Psoas muscle (tissue), 8 donors: Measurements from ENCODE around the gene PRDM10. TPM values are rescaled to one million over a fixed set of nuclear protein-coding genes. Genes with fewer than 3 reads are reported as not detected.

Experiments used
- ATAC-seq, 4 donors: fragments of 200-7000 bp; cut with Tn5 transposase; one replicate each; pipeline ENCODE4 v1.9.1; 2020; ENCODE audit warnings: moderate library complexity in 3 of 4, mild to moderate bottlenecking in 2 of 4
- DNase-seq, 2 donors: peaks; one replicate each; pipeline ENCODE4 v3.0.0-alpha.2; 2020
- H3K27ac ChIP-seq: fragments of 200-600 bp; one replicate; pipeline ENCODE4 v1.8.0; 2022
- H3K27me3 ChIP-seq, 3 donors: fragments of 200-600 bp in 1 of 3; one replicate each; pipeline versions ENCODE4 v1.6.1 to v1.8.0; 2013 to 2022; ENCODE audit warnings: low read length in 2 of 3, mild to moderate bottlenecking in 2 of 3, moderate library complexity in 1 of 3; ENCODE audit not compliant: insufficient read depth in 3 of 3
- H3K36me3 ChIP-seq, 2 donors: fragments of 200-600 bp in 1 of 2; one replicate each; pipeline versions ENCODE4 v1.6.1 to v1.8.0; 2013 to 2022; ENCODE audit warnings: low read depth in 1 of 2, mild to moderate bottlenecking in 1 of 2, moderate library complexity in 1 of 2; ENCODE audit not compliant: insufficient read depth in 1 of 2
- H3K4me1 ChIP-seq: fragments of 200-600 bp; one replicate; pipeline ENCODE4 v1.8.0; 2022
- H3K4me3 ChIP-seq: fragments of 200-600 bp; one replicate; pipeline ENCODE4 v1.8.0; 2022; ENCODE audit warnings: mild to moderate bottlenecking
- H3K9me3 ChIP-seq: fragments of 200-600 bp; one replicate; pipeline ENCODE4 v1.8.0; 2022
- WGBS, 3 donors: extraction: QIAGEN DNeasy Blood & Tissue Kit; methylation state at CpG; one replicate each; pipeline versions ENCODE4 v1.1.6 to v1.1.7; 2013; 5-methylcytosine and 5-hydroxymethylcytosine counted together
- intact Hi-C, 2 donors: fragments of 100-400 bp; cut with DNase I; formaldehyde crosslinking; loops; one replicate each; pipeline versions ENCODE4 v1.11.0 to v1.14.2; 2022
- polyA plus RNA-seq, 3 donors: library from polyadenylated mRNA; stranded (reverse); fragments of 200-250 nt; gene quantifications; one replicate each; pipeline ENCODE4 v1.2.3, GENCODE V29; 2013
- total RNA-seq, 4 donors: library from RNA; stranded (reverse); fragmentation: NEBNext Ultra II Directional in 2 of 4; extraction: Animal tissue kit (Norgen Biotek cat#: 25700) in 2 of 4; gene quantifications; one replicate each; pipeline versions ENCODE4 v1.2.1 to v1.2.4, GENCODE V29; 2021 to 2023
- TF ChIP-seq, protein P1 (sequence below): fragments of 200-600 bp; IDR thresholded peaks from one replicate; pipeline ENCODE4 v1.8.0; 2022; ENCODE audit warnings: antibody characterized with exemption
- donor health status: healthy with polysubstance abuse.
- donor health status: DM: no; HTN: no; CAD: no; lungs with moderate emphysema.
- donor health status: Bipolar disorder and iron deficiency.
- donor health status: healthy.
- donor health status: DM: yes; HTN: yes; CAD: no.
- donor health status: DM: no; HTN: no; CAD: no.
- donor health status: DM: no; HTN: no; CAD: no.
- donor health status: DM: yes; HTN: yes; CAD: no.

PRDM10 gene
- total and polyA plus RNA-seq, 7 donors = 2.5 to 7.8 (median 4.2) TPM

GRCh38 chr11:129975543-129975942, 27.1 kb downstream of the PRDM10 start:
- DNase-seq (no peak), ATAC-seq (no peak)
- TF ChIP-seq, protein P1, sequence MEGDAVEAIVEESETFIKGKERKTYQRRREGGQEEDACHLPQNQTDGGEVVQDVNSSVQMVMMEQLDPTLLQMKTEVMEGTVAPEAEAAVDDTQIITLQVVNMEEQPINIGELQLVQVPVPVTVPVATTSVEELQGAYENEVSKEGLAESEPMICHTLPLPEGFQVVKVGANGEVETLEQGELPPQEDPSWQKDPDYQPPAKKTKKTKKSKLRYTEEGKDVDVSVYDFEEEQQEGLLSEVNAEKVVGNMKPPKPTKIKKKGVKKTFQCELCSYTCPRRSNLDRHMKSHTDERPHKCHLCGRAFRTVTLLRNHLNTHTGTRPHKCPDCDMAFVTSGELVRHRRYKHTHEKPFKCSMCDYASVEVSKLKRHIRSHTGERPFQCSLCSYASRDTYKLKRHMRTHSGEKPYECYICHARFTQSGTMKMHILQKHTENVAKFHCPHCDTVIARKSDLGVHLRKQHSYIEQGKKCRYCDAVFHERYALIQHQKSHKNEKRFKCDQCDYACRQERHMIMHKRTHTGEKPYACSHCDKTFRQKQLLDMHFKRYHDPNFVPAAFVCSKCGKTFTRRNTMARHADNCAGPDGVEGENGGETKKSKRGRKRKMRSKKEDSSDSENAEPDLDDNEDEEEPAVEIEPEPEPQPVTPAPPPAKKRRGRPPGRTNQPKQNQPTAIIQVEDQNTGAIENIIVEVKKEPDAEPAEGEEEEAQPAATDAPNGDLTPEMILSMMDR = no peak
- intact Hi-C loops = no loop called here
- no peaks in the 10 kb centered on the region for H3K36me3 ChIP-seq
- H3K9me3 ChIP-seq = no peaks in the 10 kb centered on the region
- no peaks in the 10 kb centered on the region for H3K27me3 ChIP-seq
- H3K4me3 ChIP-seq = no peak overlapping the region
- peaks cover 4% of the 10 kb centered on the region for H3K4me1 ChIP-seq
- no peak overlapping the region for H3K27ac ChIP-seq
- 94 to 100% (median 98%) methylated on average over 2 of the region's 2 CpGs for WGBS, 3 donors

DNA sequence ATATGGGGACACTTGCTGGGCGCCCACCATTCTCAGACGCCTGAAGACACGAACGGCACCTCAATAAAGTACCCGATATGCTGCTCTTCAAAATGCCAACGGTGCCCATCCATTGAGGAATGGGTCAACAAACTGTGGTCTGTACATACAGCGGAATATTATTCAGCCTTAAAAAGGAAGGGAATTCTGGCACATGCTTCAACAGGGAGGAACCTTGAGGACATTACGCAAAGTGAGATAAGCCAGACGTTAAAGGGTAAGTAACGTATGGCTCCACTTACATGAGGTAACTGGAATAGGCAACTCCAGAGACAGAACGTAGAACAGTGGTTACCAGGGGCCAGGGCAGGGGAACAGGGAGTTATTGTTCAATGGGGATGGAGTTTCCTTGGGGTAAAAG, 28.0 kb downstream of the PRDM10 start:
- no peaks in the 10 kb centered on the region for H3K36me3 ChIP-seq
- DNase-seq = no peak
- 94 to 96% (median 95%) methylated on average over 11 of the region's 11 CpGs for WGBS, 3 donors
- peaks cover 4% of the 10 kb centered on the region for H3K4me1 ChIP-seq
- H3K27me3 ChIP-seq = no peaks in the 10 kb centered on the region
- H3K4me3 ChIP-seq = no peak overlapping the region
- intact Hi-C loops = no loop called here
- no peak overlapping the region for H3K27ac ChIP-seq
- no peaks in the 10 kb centered on the region for H3K9me3 ChIP-seq
- TF ChIP-seq, protein P1 = no peak
- no peak for ATAC-seq

- no peak for ATAC-seq
- H3K27ac ChIP-seq = no peak overlapping the region
These were observed 28.4 kb downstream of the PRDM10 start for GRCh38 chr11:129974237-129974636.

DNA sequence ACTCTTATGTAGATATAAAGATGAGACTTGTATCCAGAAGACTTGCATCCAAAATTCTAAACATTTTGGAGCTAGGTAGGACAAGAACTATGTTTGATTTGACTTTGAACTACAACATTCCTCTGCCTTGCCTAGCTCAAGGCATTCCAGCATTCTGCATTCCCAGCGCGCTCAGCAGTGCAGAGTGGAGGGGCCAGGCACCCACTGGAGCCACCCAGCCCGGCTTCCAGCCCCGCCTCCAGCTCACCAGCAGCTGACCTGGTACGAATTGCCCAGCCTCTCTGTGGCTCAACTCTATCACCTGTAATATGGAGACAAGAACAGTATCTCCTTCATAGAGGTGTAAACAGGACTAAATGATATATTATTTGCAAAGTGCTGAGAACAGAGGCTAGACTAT, 28.8 kb downstream of the PRDM10 start:
- H3K36me3 ChIP-seq = no peaks in the 10 kb centered on the region
- H3K27me3 ChIP-seq = no peaks in the 10 kb centered on the region
- H3K4me3 ChIP-seq = no peak overlapping the region
- DNase-seq (no peak), ATAC-seq (no peak)
- no peak overlapping the region for H3K27ac ChIP-seq
- 51 to 65% (median 58%) methylated on average over 5 of the region's 5 CpGs for WGBS, 3 donors
- H3K4me1 ChIP-seq = peaks cover 4% of the 10 kb centered on the region
- H3K9me3 ChIP-seq = no peaks in the 10 kb centered on the region
- intact Hi-C loops = no loop called here
- TF ChIP-seq, protein P1 = no peak

More at GRCh38 chr11:129974237-129974636, 28.4 kb downstream of the PRDM10 start:
- peaks cover 4% of the 10 kb centered on the region for H3K4me1 ChIP-seq
- H3K4me3 ChIP-seq = no peak overlapping the region
- TF ChIP-seq, protein P1 = no peak
- H3K27me3 ChIP-seq = no peaks in the 10 kb centered on the region
- DNase-seq = no peak
- intact Hi-C loops = no loop called here
- H3K9me3 ChIP-seq = no peaks in the 10 kb centered on the region
- H3K36me3 ChIP-seq = no peaks in the 10 kb centered on the region

- Histone ChIP-seq H3K36me3 (no peaks in the 10 kb centered on the region), H3K4me3 (no peak overlapping the region), H3K27me3 (no peaks in the 10 kb centered on the region), H3K27ac (no peak overlapping the region), H3K4me1 (peaks cover 4% of the 10 kb centered on the region), H3K9me3 (no peaks in the 10 kb centered on the region)
- TF ChIP-seq, protein P1 = no peak
- WGBS, 3 donors = 80 to 89% (median 86%) methylated on average over 1 of the region's 1 CpG
- intact Hi-C loops = no loop called here
- DNase-seq = no peak
- no peak for ATAC-seq
These were observed 29.6 kb downstream of the PRDM10 start for GRCh38 chr11:129973068-129973467.
